ENCODE results near the gene KIF11. TPM values are rescaled to one million over a fixed set of nuclear protein-coding genes. Genes with fewer than 3 reads are reported as not detected.

The KIF11 gene
- total and polyA plus RNA-seq, 2 of the 13 experiments (the other 11 are each of a cell fraction or from before 2014, with no cell fraction given) = 8.7 to 38.4 TPM

DNA sequence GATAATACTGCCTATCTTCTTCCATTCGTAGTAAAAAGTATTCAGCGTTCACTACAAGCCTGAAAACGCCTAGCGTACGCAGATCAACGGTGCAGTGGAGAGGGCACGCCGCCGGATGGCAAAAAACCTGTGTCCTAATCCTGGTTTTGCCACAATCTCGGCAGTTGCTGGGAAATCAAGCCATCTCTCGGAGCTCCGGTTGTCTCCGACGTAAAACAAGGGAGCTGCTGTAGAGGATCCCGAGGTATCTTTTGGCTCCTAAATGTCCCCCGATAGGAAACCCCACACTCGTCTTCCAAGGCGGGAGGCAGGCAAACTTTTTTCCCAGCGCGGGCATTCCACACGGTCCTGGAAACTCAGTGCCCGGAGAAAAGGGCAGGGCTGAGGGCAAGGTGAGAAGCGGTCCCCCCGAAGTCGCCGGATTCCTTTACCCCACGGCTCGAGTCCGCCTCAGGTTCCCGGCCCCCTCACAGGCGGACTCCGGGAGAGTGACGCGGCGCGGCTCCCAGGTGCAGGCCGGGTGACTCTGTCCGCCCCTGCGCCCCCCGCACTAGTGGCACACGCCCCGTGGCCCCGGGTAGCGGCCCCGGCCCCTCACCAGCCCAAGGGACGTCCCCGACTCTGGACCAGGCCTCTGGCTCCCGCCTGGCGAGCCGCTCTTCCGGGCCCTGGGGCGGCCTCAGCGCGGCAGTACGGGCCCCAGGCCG, 19.7 kb upstream of the KIF11 start (continued):
- TF ChIP-seq ZFP37 (CRISPR knock-in tag; IDR thresholded peaks at IDR 0.05; ENCODE audit: borderline replicate concordance) (0 out of 2 replicates have a peak, but pooled peaks have one; percentile 12), ZNF746 (CRISPR knock-in tag; IDR thresholded peaks at IDR 0.05) (0 out of 2 replicates have a peak, but pooled peaks have one; percentile 19), NR3C1 (CRISPR knock-in tag; IDR thresholded peaks at IDR 0.05) (no peak), NFATC3 (CRISPR knock-in tag; IDR thresholded peaks at IDR 0.05) (no peak), ZNF326 (CRISPR knock-in tag; IDR thresholded peaks at IDR 0.05; ENCODE audit: borderline replicate concordance) (no peak), TRIM24 (CRISPR knock-in tag; IDR thresholded peaks at IDR 0.05) (no peak), ZEB1 (IDR thresholded peaks at IDR 0.05; ENCODE audit: insufficient replicate concordance, low read depth) (no peak), HES4 (CRISPR knock-in tag; IDR thresholded peaks at IDR 0.05; ENCODE audit: borderline replicate concordance) (peak; percentile 79), HIVEP1 (CRISPR knock-in tag; IDR thresholded peaks at IDR 0.05) (0 out of 2 replicates have a peak, but pooled peaks have one; percentile 14), ARNT2 (CRISPR knock-in tag; IDR thresholded peaks at IDR 0.05; ENCODE audit: low read depth) (no peak), ATF6 (CRISPR knock-in tag; conservative IDR thresholded peaks at IDR 0.05) (no peak), SNAI1 (CRISPR knock-in tag; IDR thresholded peaks at IDR 0.05; ENCODE audit: borderline replicate concordance) (peak; percentile 24; the same call in 1 of the 2 replicates), SALL2 (CRISPR knock-in tag; IDR thresholded peaks at IDR 0.05) (no peak), PHF21A (CRISPR knock-in tag; IDR thresholded peaks at IDR 0.05) (no peak), KLF13 (CRISPR knock-in tag; IDR thresholded peaks at IDR 0.05) (0 out of 2 replicates have a peak, but pooled peaks have one; percentile 35), SMAD1 (CRISPR knock-in tag; IDR thresholded peaks at IDR 0.05; ENCODE audit: borderline replicate concordance, low read depth) (no peak), HOXA5 (CRISPR knock-in tag; IDR thresholded peaks at IDR 0.05) (0 out of 2 replicates have a peak, but pooled peaks have one; percentile 19), NFKB2 (CRISPR knock-in tag; IDR thresholded peaks at IDR 0.05; ENCODE audit: borderline replicate concordance) (0 out of 2 replicates have a peak, but pooled peaks have one; percentile 3), DR1 (CRISPR knock-in tag; IDR thresholded peaks at IDR 0.05) (peak; percentile 4; the same call in 1 of the 2 replicates)
- TF ChIP-seq, protein P1, sequence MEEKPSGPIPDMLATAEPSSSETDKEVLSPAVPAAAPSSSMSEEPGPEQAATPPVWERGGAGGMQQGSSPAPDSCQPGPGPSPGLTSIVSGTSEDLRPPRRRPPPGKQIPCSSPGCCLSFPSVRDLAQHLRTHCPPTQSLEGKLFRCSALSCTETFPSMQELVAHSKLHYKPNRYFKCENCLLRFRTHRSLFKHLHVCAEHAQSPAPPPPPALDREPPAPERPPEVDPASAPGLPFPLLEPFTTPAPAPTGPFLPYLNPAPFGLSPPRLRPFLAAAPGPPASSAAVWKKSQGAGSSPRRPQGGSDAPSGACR (CRISPR knock-in tag; IDR thresholded peaks at IDR 0.05) = no peak
- TF ChIP-seq, protein P2, sequence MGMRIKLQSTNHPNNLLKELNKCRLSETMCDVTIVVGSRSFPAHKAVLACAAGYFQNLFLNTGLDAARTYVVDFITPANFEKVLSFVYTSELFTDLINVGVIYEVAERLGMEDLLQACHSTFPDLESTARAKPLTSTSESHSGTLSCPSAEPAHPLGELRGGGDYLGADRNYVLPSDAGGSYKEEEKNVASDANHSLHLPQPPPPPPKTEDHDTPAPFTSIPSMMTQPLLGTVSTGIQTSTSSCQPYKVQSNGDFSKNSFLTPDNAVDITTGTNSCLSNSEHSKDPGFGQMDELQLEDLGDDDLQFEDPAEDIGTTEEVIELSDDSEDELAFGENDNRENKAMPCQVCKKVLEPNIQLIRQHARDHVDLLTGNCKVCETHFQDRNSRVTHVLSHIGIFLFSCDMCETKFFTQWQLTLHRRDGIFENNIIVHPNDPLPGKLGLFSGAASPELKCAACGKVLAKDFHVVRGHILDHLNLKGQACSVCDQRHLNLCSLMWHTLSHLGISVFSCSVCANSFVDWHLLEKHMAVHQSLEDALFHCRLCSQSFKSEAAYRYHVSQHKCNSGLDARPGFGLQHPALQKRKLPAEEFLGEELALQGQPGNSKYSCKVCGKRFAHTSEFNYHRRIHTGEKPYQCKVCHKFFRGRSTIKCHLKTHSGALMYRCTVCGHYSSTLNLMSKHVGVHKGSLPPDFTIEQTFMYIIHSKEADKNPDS (CRISPR knock-in tag; IDR thresholded peaks at IDR 0.05) = no peak
- TF ChIP-seq, protein P3, sequence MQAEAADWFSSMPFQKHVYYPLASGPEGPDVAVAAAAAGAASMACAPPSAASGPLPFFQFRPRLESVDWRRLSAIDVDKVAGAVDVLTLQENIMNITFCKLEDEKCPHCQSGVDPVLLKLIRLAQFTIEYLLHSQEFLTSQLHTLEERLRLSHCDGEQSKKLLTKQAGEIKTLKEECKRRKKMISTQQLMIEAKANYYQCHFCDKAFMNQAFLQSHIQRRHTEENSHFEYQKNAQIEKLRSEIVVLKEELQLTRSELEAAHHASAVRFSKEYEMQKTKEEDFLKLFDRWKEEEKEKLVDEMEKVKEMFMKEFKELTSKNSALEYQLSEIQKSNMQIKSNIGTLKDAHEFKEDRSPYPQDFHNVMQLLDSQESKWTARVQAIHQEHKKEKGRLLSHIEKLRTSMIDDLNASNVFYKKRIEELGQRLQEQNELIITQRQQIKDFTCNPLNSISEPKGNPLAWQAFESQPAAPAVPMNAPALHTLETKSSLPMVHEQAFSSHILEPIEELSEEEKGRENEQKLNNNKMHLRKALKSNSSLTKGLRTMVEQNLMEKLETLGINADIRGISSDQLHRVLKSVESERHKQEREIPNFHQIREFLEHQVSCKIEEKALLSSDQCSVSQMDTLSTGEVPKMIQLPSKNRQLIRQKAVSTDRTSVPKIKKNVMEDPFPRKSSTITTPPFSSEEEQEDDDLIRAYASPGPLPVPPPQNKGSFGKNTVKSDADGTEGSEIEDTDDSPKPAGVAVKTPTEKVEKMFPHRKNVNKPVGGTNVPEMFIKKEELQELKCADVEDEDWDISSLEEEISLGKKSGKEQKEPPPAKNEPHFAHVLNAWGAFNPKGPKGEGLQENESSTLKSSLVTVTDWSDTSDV (CRISPR knock-in tag; IDR thresholded peaks at IDR 0.05) = peak; percentile 89

All from HepG2 (cell line).